Superior temporal gyrus (tissue), 1 donor: ENCODE results near the gene SAA2.
"Not testable (repeated sequence)": the region's sequence is repeated elsewhere in the genome, so short reads cannot be mapped to it uniquely, and the experiment has no call there.

Experiments
- DNase-seq: peaks from one replicate; pipeline ENCODE4 v3.0.0-alpha.2; 2016; ENCODE audit errors: extremely low spot score

Gene SAA2

DNA sequence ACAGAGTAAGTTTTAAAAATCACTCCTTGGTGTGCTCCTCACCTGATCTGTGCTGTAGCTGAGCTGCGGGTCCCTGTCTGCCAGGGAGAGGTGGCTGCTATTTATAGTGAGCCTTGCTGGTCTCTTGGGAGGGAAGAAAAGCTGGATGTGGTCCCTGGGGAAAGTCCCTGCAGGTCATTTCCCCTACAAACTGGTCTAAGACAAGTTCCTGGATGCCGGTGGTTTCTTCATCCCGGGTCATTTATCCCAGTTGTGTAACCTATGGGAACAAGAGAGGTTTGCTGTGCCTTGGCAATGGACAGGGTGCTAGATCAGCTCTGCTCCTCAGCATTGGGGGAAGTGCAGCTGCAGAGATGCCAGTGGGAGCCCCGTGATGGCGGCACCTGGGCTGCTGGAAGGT is at the start of gene SAA2:
Gene SAA2, minus strand, starts transcription at position 108 of the 400 bp plus-strand sequence. CDS start 657 bp downstream, outside the sequence.
- DNase-seq, result no peak

- peak; percentile 39 for DNase-seq
Observed at GRCh38 chr11:18295316-18295715, 46.8 kb upstream of the SAA2 start.

- no peak for DNase-seq
Observed at GRCh38 chr11:18294862-18295261, 46.4 kb upstream of the SAA2 start.

DNA sequence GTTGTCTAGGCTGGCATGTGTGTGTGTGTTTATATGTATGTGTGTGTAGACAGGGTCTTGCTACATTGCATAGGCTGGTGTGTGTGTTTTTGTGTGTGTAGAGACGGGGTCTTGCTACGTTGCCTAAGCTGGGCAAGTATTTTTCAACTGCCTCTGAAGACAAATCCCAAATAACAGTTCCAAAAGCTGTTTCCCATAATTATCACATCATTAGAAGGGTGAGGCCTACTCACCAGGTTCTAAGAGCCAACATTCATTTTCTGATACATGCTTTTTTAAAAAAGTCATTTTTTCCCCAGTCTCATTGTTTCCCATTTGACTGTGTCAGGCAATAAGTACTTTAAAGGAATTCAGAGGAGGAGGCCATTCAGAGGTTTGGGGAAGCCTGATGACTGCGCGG is 40.4 kb upstream of the SAA2 start:
- no peak for DNase-seq

- no peak for DNase-seq
Observed at GRCh38 chr11:18285841-18286240, 37.4 kb upstream of the SAA2 start.

GRCh38 chr11:18282626-18283025 is 34.2 kb upstream of the SAA2 start:
- DNase-seq, result no peak

GRCh38 chr11:18280438-18281045 is 32.1 kb upstream of the SAA2 start:
- no peak for DNase-seq

GRCh38 chr11:18277565-18278271 is 29.2 kb upstream of the SAA2 start:
- peak; percentile 26 for DNase-seq

DNA sequence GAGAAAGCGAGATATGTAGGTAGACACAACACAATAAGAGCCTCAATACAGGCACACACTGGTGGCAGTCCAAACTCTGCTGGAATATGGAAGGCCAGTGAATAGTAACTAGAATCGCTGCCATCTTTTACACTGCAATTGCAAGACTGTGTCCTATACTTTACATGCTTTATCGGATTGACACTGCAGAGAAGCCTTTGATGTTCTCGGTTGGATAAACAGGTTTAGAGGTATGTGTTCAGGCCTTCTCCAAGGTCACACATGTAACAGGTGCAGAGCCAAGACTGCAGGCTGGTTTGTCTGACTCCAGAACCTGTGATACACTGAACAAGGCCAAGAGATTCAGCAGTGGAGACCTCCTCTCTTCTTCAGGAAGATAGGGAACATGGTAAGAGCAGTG is 22.7 kb upstream of the SAA2 start:
- DNase-seq, result no peak

DNA sequence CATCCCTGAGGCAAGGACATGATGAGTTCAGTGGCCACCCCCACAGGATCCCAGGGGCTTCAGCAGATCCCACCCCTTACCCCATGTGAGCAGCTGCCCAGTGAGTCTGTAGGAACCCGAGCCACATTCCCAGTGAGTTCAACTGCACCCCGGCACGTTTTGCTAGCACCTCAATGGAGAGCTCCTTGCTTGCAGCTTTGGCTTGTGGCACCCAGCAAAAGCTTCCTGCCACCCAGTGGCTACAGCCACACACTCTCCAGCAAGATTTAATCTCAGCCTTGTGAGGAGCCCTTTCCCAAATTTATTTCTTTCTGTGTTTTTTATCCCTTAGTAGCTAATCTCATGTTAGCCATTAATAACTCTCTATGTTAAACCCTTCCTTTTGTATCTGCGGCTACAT is 21.6 kb upstream of the SAA2 start:
- no peak for DNase-seq

DNA sequence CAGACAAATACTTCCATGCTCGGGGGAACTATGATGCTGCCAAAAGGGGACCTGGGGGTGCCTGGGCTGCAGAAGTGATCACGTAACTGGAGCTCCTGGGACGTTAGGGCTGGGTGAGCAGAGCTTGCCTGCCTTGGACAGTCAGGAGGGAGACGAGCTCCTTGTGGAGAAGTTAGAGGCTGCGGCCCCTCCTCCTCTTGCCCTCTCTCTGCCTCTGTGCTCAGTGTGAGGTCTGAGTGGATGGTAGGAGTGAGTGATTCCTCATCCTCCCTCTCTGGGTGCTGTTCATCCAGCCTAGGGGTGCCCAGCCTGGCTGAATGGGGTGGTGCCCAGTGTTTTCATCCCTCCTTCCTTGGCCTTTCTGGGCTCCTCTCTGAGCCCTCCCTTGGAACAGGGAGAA is 20.8 kb upstream of the SAA2 start:
- DNase-seq, result not testable (repeated sequence)

GRCh38 chr11:18267335-18268133 is 19.1 kb upstream of the SAA2 start:
- not testable (repeated sequence) for DNase-seq

- DNase-seq, result no peak
Observed at GRCh38 chr11:18265949-18266348, 17.5 kb upstream of the SAA2 start, which contains the start of gene SAA1. SAA1 (plus strand) TSS chr11:18266264; CDS start chr11:18266888, 624 bp downstream.

- no peak for DNase-seq
Observed at GRCh38 chr11:18264677-18265555, 16.4 kb upstream of the SAA2 start.

- no peak for DNase-seq
Observed at GRCh38 chr11:18264035-18264434, 15.6 kb upstream of the SAA2 start.

GRCh38 chr11:18262681-18263350 is 14.3 kb upstream of the SAA2 start:
- DNase-seq, result not testable (repeated sequence)

DNA sequence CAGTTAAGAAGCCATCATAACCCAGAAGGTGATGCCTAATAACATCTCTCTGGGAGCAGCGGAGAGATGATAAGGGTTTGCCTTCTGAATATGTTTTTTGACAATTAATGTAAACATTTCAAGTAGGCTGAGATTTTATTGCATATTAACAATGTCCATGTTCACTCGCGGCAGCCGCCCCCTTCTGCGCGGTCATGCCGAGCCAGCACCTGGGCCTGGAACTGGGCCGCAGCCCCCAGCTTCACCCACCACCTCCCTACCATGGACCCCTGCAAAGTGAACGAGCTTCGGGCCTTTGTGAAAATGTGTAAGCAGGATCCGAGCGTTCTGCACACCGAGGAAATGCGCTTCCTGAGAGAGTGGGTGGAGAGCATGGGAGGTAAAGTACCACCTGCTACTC is 13.3 kb upstream of the SAA2 start:
- DNase-seq, result no peak

DNA sequence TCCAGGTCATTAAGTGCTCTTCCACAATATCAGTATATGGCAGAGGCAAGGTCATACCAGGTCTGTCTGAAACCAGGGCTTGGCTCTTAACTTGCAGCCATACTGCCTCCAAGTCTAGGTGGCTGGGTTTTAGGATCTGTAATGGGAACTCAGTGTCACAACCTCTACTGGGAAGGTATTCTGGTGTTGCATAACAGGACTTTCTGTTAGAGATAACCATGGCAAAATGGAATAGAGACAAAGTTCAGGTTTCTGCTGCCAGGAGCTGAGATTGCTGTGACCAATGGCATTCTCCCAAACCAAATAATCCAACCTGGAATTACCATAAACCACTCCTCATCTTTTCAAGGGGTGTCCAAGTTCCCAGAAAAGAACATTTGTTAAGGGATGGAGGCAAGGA is 10.8 kb upstream of the SAA2 start:
- DNase-seq, result no peak

DNA sequence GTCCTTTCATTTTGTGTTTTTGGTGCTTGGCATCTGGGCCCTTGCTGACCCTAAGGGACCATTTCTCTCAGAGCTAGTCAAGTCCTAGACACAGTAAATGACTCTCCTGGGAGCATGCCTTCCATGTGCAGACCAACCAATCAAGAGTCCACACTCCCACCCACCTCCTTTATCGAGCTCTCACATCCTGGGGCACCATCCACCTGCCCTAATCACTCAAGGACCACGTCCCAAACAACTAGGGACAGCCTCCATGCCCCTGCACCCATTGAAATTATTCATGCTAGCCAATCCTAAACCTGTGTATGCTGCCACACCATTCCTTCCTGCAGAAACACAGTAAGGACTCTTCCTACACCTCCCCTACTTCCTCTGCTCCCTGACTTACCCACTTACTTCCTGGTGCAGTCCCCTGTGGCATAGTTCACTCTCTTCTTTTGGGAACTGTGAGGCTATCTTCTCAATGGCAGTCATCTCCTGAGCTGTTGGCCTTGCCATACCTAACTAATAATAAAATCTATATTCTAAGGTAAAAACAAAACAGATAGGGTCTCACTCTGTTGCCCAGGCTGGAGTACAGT is 6.4 kb upstream of the SAA2 start:
- no peak for DNase-seq

DNA sequence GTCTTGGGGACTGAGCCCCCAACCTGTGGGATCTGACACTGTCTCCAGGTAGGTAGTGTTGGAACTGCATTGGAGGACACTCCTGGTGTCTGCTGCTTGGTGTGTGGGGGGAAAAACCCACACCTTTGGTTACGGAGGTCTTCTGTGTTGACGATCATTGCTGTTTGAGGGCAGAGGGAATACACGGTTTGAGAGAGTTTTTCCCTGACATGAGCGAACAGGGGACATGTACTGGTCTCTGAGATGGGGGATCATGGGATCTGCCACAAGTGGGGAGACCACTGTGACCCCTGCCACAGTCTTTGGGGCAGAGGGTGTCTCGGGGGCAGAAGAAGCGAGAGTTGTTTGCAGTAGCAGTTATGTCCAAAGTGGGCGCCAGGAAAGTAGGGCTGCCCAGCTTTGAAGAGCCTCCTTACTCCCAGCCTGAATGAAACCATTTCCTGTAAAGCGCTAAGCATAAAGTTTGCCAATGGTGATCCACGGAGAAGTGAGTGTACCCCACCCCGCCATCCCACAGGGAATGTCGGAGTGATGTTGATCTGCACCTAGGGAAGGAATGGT is 5.4 kb upstream of the SAA2 start:
- no peak for DNase-seq
